Thoracic aorta (tissue), 2 donors: ENCODE results near the gene INTS11. TPM values are rescaled to one million over a fixed set of nuclear protein-coding genes. Genes with fewer than 3 reads are reported as not detected.

Source experiments
- ATAC-seq: fragments of 150-250 bp; one replicate; pipeline ENCODE4 v1.8.0; 2017; ENCODE audit warnings: low read depth; ENCODE audit not compliant: insufficient number of reproducible peaks, low FRiP score
- DNase-seq: peaks from one replicate; pipeline ENCODE4 v3.0.0-alpha.2; 2020; ENCODE audit warnings: low spot score
- H3K27ac ChIP-seq, 2 donors: fragments of 200-600 bp; sonication (generic); 1 replicate in 1 of 2; 2 replicates in 1 of 2; pipeline ENCODE4 v1.5.1; 2016; ENCODE audit warnings: mild to moderate bottlenecking in 2 of 2, moderate library complexity in 2 of 2
- H3K27me3 ChIP-seq: fragments of 200-600 bp; sonication (generic); replicated peaks from 2 replicates; pipeline ENCODE4 v1.6.0; 2016; ENCODE audit warnings: mild to moderate bottlenecking; ENCODE audit not compliant: insufficient read depth
- H3K36me3 ChIP-seq: fragments of 200-600 bp; sonication (generic); one replicate; pipeline ENCODE4 v1.5.1; 2016
- H3K4me1 ChIP-seq, 2 donors: fragments of 200-600 bp; sonication (generic); 1 replicate in 1 of 2; 2 replicates in 1 of 2; pipeline versions ENCODE4 v1.5.1 to v1.6.0; 2016; ENCODE audit warnings: low read depth in 2 of 2, mild to moderate bottlenecking in 1 of 2; ENCODE audit not compliant: control insufficient read depth in 1 of 2
- H3K4me3 ChIP-seq: fragments of 200-600 bp; sonication (generic); 2 replicates; pipeline ENCODE4 v1.5.1; 2016; ENCODE audit warnings: mild to moderate bottlenecking
- H3K9me3 ChIP-seq: fragments of 200-600 bp; sonication (generic); 2 replicates; pipeline ENCODE4 v1.5.1; 2016
- total RNA-seq, 2 donors: library from RNA; depleted of rRNA; stranded (reverse); fragments of >200 nt; gene quantifications; one replicate each; pipeline versions ENCODE4 v1.1.0 to v1.2.3, GENCODE V29; 2016
- TF ChIP-seq, protein P1 (sequence below): fragments of 200-600 bp; sonication (generic); IDR thresholded peaks from one replicate; pipeline ENCODE4 v1.5.1; 2019; ENCODE audit warnings: antibody characterized with exemption

The INTS11 gene
- total RNA-seq, 2 donors from 2014 or later = 192 to 195 TPM

DNA sequence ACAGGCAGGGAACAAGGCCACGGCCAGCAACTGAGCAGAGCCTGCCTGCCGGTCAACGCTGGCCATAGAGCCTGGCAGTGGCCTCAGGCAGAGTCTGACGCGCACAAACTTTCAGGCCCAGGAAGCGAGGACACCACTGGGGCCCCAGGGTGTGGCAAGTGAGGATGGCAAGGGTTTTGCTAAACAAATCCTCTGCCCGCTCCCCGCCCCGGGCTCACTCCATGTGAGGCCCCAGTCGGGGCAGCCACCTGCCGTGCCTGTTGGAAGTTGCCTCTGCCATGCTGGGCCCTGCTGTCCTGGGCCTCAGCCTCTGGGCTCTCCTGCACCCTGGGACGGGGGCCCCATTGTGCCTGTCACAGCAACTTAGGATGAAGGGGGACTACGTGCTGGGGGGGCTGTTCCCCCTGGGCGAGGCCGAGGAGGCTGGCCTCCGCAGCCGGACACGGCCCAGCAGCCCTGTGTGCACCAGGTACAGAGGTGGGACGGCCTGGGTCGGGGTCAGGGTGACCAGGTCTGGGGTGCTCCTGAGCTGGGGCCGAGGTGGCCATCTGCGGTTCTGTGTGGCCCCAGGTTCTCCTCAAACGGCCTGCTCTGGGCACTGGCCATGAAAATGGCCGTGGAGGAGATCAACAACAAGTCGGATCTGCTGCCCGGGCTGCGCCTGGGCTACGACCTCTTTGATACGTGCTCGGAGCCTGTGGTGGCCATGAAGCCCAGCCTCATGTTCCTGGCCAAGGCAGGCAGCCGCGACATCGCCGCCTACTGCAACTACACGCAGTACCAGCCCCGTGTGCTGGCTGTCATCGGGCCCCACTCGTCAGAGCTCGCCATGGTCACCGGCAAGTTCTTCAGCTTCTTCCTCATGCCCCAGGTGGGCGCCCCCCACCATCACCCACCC lies 6.9 kb upstream of the INTS11 start, which contains the start of gene TAS1R3:
Gene TAS1R3, plus strand, starts transcription at position 213 of the 898 bp plus-strand sequence. Its CDS starts 66 bp downstream, at position 279.
- Histone ChIP-seq H3K4me1 (peaks cover 0 to 2% of the 10 kb centered on the region in 2 donors), H3K27ac (no peak within 1 kb of the TSS), H3K36me3 (peaks cover 8% of the 10 kb centered on the region), H3K4me3 (no peak within 1 kb of the TSS), H3K9me3 (no peaks in the 10 kb centered on the region), H3K27me3 (no peaks in the 10 kb centered on the region)
- no peak for DNase-seq
- ATAC-seq = no peak
- TF ChIP-seq, protein P1, sequence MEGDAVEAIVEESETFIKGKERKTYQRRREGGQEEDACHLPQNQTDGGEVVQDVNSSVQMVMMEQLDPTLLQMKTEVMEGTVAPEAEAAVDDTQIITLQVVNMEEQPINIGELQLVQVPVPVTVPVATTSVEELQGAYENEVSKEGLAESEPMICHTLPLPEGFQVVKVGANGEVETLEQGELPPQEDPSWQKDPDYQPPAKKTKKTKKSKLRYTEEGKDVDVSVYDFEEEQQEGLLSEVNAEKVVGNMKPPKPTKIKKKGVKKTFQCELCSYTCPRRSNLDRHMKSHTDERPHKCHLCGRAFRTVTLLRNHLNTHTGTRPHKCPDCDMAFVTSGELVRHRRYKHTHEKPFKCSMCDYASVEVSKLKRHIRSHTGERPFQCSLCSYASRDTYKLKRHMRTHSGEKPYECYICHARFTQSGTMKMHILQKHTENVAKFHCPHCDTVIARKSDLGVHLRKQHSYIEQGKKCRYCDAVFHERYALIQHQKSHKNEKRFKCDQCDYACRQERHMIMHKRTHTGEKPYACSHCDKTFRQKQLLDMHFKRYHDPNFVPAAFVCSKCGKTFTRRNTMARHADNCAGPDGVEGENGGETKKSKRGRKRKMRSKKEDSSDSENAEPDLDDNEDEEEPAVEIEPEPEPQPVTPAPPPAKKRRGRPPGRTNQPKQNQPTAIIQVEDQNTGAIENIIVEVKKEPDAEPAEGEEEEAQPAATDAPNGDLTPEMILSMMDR = no peak

DNA sequence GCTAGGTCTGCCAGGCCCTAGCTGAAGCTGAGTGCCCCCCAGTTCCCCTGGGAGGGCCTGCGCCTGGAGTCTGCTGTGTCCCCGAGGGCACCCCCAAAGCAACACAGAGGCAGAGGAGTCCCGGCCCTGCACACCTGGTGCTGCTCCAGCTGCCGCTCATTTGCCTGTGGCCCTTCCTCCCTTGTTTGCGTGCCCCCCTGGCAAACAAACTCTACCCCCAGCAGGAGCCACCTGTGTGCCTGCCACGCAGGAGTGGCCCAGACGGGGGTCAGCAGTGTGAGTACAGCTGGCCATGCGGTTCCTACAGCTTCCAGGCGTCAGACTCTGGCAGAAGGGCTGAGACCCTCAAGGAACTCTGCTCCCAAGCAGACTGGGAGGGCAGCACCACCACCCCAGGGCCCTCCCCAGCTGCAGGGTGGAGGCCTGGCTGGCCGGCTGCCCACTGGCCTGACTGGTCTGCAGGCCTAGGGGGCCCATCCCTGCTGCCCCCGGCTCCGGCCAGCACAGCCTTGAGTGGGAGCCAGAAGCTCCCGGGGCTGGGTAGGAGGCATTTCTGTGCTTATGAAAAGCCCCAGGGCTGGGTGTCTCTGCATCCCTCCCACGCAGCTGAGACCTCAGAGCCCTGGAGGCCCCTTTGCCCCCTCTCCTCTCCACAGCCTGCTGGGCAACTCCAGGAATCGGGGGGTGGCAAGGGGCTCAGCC lies 6.1 kb upstream of the INTS11 start:
- DNase-seq (no peak), ATAC-seq (no peak)
- H3K9me3 ChIP-seq = no peaks in the 10 kb centered on the region
- H3K36me3 ChIP-seq = peaks cover 8% of the 10 kb centered on the region
- H3K27ac ChIP-seq = no peak overlapping the region
- TF ChIP-seq, protein P1 = no peak
- no peaks in the 10 kb centered on the region for H3K27me3 ChIP-seq
- no peak overlapping the region for H3K4me3 ChIP-seq
- H3K4me1 ChIP-seq = peaks cover 5 to 10% of the 10 kb centered on the region in 2 donors

DNA sequence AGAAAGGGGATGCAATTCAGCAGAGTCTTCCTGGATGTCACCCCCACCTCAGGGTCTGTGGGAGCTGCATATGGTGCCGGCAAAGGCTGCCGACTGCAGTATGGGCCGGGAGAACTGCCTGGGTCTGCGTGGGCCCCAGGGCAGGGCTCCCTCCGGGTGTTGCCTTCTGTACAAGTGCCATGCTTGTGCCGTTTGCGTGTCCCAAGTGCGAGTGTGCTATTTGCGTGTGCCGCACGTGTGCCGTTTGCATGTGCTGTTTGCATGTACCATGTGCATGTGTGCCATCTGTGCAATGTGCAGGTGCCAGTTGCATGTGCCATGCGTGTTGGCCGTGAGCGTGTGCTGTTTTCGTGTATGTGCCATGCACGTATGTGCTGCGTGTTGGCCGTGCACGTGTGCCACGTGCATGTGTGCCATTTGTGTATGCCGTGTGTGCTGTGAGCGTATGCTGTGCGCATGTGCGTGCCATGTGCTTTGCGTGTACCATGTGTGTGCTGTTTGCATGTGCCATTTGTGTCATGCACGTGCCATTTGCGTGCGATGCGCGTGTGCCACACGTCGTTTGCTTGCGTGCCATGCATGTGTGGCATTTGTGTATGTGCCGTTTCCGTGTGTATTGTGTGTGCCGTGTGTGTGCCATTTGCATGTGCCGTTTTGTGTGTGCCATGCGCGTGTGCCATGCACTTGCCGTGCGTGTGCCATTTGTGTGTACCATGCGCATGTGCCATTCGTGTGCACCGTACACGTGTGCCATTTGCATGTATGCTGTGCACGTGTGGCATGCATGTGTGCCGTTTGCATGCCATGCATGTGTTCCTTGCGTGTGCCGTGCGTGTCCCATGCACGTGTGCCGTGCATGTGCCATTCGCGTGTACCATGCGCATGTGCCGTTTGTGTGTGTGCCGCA lies 5.1 kb upstream of the INTS11 start:
- Histone ChIP-seq H3K9me3 (no peaks in the 10 kb centered on the region), H3K36me3 (peaks cover 8% of the 10 kb centered on the region), H3K4me1 (peaks cover 12 to 17% of the 10 kb centered on the region in 2 donors), H3K4me3 (no peak overlapping the region), H3K27me3 (no peaks in the 10 kb centered on the region), H3K27ac (no peak overlapping the region)
- no peak for ATAC-seq
- TF ChIP-seq, protein P1 = no peak
- DNase-seq = no peak

DNA sequence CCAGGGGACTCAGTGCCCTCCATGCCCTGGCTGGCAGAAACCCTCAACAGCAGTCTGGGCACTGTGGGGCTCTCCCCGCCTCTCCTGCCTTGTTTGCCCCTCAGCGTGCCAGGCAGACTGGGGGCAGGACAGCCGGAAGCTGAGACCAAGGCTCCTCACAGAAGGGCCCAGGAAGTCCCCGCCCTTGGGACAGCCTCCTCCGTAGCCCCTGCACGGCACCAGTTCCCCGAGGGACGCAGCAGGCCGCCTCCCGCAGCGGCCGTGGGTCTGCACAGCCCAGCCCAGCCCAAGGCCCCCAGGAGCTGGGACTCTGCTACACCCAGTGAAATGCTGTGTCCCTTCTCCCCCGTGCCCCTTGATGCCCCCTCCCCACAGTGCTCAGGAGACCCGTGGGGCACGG lies 3.8 kb upstream of the INTS11 start:
- no peaks in the 10 kb centered on the region for H3K27me3 ChIP-seq
- no peak overlapping the region for H3K4me3 ChIP-seq
- no peak for DNase-seq
- H3K4me1 ChIP-seq = peaks cover 15 to 21% of the 10 kb centered on the region in 2 donors
- H3K36me3 ChIP-seq = peaks cover 8% of the 10 kb centered on the region
- ATAC-seq = no peak
- TF ChIP-seq, protein P1 = no peak
- no peak overlapping the region for H3K27ac ChIP-seq
- H3K9me3 ChIP-seq = no peaks in the 10 kb centered on the region
